ENCODE results near the gene ENDOV. TPM values are rescaled to one million over a fixed set of nuclear protein-coding genes. Genes with fewer than 3 reads are reported as not detected.

Gene ENDOV
- total RNA-seq, 1 donor from 2014 or later = 40.7 TPM

GRCh38 chr17:80423536-80424225 lies 8.7 kb downstream of the ENDOV start:
- no peaks in the 10 kb centered on the region for H3K27me3 Mint-ChIP-seq (ENCODE audit: unreplicated experiment)
- H3K9me3 Mint-ChIP-seq (ENCODE audit: unreplicated experiment) = no peaks in the 10 kb centered on the region
- H3K36me3 Mint-ChIP-seq (ENCODE audit: low read depth, unreplicated experiment) = peaks cover 4% of the 10 kb centered on the region
- H3K27ac Mint-ChIP-seq (ENCODE audit: unreplicated experiment) = no peak overlapping the region
- no peak for TF ChIP-seq CTCF (IDR thresholded peaks at IDR 0.05; ENCODE audit: unreplicated experiment)
- no peak overlapping the region for H3K4me3 Mint-ChIP-seq (ENCODE audit: unreplicated experiment)
- H3K4me1 Mint-ChIP-seq (ENCODE audit: unreplicated experiment) = peaks cover 3% of the 10 kb centered on the region
- no peak for DNase-seq (ENCODE audit: low spot score)

- no peak for TF ChIP-seq CTCF (IDR thresholded peaks at IDR 0.05; ENCODE audit: unreplicated experiment)
- no peak for DNase-seq (ENCODE audit: low spot score)
- H3K36me3 Mint-ChIP-seq (ENCODE audit: low read depth, unreplicated experiment) = peaks cover 4% of the 10 kb centered on the region
- H3K27me3 Mint-ChIP-seq (ENCODE audit: unreplicated experiment) = no peaks in the 10 kb centered on the region
- no peak overlapping the region for H3K27ac Mint-ChIP-seq (ENCODE audit: unreplicated experiment)
- no peak overlapping the region for H3K4me3 Mint-ChIP-seq (ENCODE audit: unreplicated experiment)
- peaks cover 3% of the 10 kb centered on the region for H3K4me1 Mint-ChIP-seq (ENCODE audit: unreplicated experiment)
- H3K9me3 Mint-ChIP-seq (ENCODE audit: unreplicated experiment) = no peaks in the 10 kb centered on the region
Observed at GRCh38 chr17:80424261-80424660, 9.3 kb downstream of the ENDOV start.

GRCh38 chr17:80424878-80425765 lies 10.2 kb downstream of the ENDOV start:
- no peaks in the 10 kb centered on the region for H3K36me3 Mint-ChIP-seq (ENCODE audit: low read depth, unreplicated experiment)
- no peaks in the 10 kb centered on the region for H3K9me3 Mint-ChIP-seq (ENCODE audit: unreplicated experiment)
- H3K4me3 Mint-ChIP-seq (ENCODE audit: unreplicated experiment) = no peak overlapping the region
- no peak overlapping the region for H3K27ac Mint-ChIP-seq (ENCODE audit: unreplicated experiment)
- H3K4me1 Mint-ChIP-seq (ENCODE audit: unreplicated experiment) = no peaks in the 10 kb centered on the region
- no peaks in the 10 kb centered on the region for H3K27me3 Mint-ChIP-seq (ENCODE audit: unreplicated experiment)
- no peak for DNase-seq (ENCODE audit: low spot score)
- no peak for TF ChIP-seq CTCF (IDR thresholded peaks at IDR 0.05; ENCODE audit: unreplicated experiment)

GRCh38 chr17:80425835-80426426 lies 11.0 kb downstream of the ENDOV start:
- TF ChIP-seq CTCF (IDR thresholded peaks at IDR 0.05; ENCODE audit: unreplicated experiment) = no peak
- DNase-seq (ENCODE audit: low spot score) = no peak
- no peak overlapping the region for H3K27ac Mint-ChIP-seq (ENCODE audit: unreplicated experiment)
- H3K9me3 Mint-ChIP-seq (ENCODE audit: unreplicated experiment) = no peaks in the 10 kb centered on the region
- no peak overlapping the region for H3K4me3 Mint-ChIP-seq (ENCODE audit: unreplicated experiment)
- no peaks in the 10 kb centered on the region for H3K27me3 Mint-ChIP-seq (ENCODE audit: unreplicated experiment)
- H3K4me1 Mint-ChIP-seq (ENCODE audit: unreplicated experiment) = no peaks in the 10 kb centered on the region
- H3K36me3 Mint-ChIP-seq (ENCODE audit: low read depth, unreplicated experiment) = no peaks in the 10 kb centered on the region

Data from endothelial cell (in vitro differentiated cells).